Measurements from ENCODE around the gene CLCN4.

DNA sequence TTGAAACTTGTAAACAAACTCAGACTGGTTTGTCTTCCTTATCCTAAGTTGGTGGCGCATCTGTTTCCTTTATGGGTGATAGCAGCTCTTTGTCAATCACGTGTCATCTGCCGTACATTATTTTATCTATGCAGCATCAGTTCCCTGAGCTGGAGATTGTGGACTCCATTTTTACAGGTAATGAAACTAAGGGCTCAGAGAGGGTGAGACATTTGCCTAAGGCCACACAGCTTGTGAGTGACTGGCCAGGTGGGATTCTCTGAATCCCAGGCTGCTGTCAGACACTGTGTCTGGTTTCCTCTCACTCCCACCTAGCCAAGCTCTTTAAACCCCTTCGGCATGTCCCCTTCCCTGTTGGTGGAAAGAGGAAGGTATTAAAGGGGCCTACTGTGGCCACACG is 41.7 kb upstream of the CLCN4 start:
- TF ChIP-seq, protein P1, sequence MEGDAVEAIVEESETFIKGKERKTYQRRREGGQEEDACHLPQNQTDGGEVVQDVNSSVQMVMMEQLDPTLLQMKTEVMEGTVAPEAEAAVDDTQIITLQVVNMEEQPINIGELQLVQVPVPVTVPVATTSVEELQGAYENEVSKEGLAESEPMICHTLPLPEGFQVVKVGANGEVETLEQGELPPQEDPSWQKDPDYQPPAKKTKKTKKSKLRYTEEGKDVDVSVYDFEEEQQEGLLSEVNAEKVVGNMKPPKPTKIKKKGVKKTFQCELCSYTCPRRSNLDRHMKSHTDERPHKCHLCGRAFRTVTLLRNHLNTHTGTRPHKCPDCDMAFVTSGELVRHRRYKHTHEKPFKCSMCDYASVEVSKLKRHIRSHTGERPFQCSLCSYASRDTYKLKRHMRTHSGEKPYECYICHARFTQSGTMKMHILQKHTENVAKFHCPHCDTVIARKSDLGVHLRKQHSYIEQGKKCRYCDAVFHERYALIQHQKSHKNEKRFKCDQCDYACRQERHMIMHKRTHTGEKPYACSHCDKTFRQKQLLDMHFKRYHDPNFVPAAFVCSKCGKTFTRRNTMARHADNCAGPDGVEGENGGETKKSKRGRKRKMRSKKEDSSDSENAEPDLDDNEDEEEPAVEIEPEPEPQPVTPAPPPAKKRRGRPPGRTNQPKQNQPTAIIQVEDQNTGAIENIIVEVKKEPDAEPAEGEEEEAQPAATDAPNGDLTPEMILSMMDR (IDR thresholded peaks at IDR 0.05): no peak
- no peak for TF ChIP-seq POLR2A (IDR thresholded peaks at IDR 0.05)

Data from ovary (tissue), 3 donors.